ENCODE measurements around the gene ANKRD33B. TPM values are rescaled to one million over a fixed set of nuclear protein-coding genes. Genes with fewer than 3 reads are reported as not detected.
"Not testable (repeated sequence)": the region's sequence is repeated elsewhere in the genome, so short reads cannot be mapped to it uniquely, and the experiment has no call there.

The ANKRD33B gene
- total RNA-seq, 1 donor = 10.8 TPM

DNA sequence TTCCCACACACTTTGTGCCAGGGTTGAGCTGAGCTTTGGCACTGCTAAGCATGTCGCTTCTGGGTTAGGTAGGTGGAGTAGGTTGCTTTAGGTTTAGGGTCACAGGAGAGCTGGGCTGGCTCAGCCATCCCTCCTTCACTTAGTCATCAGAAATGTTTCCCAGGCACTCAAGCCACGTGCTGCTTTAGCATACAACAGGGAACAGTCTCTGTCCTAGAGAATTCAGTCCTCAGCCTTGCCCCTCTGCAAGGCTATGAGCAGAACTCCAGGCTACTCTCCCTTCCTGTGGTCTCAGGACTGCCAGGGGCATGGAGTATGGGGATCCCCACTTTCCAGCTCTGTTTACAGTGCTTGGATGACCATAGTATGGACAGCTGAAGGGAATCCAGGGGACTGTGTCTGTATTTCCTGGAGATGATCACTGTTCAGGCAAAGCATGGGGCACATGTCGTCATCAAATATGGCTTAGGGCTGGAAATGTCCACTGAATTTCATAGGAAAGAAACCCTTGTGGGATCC, 7.5 kb upstream of the ANKRD33B start:
- no peak for DNase-seq (ENCODE audit: low read depth in 2 of 3, low spot score in 2 of 3)

DNA sequence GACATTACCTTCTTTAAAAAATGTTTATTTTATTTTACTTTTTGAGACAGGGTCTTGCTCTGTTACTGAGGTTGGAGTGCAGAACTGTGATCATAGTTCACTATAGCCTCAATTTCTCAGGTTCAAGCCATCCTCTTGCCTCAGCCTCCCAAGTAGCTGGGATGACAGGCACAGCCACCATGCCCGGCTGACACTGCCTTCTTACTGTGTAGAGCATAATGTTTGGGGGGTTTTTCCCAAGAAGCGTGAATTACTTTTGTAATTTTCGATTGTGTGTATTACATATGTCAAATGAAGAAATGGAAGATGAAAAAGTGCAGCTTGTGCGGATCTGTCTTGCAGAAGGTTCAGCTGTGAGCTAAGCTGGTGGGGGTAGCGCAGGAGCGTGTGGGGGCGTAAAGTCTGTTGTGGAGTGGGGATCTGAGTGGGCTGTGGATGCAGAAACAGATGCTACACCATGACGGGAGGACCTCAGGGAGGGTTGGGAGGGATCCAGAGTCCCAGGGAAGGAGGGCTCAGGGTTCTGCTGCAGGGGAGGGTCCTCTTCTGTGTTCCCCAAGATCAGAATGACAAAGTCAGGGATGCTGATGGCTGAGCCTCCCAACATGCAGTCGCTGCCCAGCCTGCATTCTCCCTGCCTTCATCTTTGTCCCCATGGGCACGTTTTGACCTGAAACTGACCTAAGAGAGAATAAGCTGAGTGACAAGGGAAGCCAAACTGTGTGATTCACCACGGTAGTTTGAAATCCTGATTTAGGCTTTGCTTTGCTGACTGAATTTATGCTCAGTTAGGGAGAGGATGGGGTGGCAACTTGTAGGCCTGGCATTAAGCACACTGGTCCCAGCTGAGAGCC, 6.8 kb upstream of the ANKRD33B start:
- DNase-seq (ENCODE audit: low read depth in 2 of 3, low spot score in 2 of 3) = no peak

DNA sequence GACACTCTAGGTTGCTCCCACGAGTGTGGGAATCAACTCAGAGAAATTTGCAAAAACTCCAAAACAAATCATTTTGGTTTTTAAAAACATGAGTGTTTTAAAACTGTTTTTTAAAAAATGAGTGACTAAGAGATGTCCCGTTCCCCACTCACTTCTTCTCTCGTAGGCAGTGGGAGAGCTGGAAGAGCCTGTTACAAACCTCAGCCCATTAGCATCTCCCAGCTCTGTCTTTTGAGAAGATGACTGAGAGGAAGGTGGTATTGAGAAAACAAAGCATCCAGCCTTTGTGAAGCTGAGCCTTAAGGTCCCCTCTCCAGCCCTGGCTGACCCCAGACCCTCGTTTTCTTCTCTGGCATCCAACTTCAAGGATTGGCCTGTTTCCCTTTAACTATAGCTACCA, 4.7 kb upstream of the ANKRD33B start:
- DNase-seq (ENCODE audit: low read depth in 2 of 3, low spot score in 2 of 3) = no peak

DNA sequence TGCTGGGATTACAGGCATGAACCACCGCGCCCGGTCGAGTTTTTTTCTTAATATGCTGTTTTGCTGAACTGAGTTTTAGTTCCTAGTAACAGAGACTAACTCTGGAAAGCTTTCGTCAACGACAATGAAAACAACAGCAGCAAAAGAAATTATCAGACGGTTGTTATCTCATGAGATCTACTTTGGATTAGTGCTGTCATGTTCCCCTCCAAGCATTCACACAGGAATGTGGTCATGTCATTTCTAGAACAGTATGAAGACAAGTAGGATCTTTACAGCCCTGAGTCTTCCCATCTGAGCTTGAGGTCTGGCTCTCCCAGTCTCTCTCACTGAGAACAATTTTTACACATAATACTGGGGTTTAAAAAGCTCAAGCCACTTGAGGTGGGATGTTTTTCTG, 4.0 kb upstream of the ANKRD33B start:
- no peak for DNase-seq (ENCODE audit: low read depth in 2 of 3, low spot score in 2 of 3)

DNA sequence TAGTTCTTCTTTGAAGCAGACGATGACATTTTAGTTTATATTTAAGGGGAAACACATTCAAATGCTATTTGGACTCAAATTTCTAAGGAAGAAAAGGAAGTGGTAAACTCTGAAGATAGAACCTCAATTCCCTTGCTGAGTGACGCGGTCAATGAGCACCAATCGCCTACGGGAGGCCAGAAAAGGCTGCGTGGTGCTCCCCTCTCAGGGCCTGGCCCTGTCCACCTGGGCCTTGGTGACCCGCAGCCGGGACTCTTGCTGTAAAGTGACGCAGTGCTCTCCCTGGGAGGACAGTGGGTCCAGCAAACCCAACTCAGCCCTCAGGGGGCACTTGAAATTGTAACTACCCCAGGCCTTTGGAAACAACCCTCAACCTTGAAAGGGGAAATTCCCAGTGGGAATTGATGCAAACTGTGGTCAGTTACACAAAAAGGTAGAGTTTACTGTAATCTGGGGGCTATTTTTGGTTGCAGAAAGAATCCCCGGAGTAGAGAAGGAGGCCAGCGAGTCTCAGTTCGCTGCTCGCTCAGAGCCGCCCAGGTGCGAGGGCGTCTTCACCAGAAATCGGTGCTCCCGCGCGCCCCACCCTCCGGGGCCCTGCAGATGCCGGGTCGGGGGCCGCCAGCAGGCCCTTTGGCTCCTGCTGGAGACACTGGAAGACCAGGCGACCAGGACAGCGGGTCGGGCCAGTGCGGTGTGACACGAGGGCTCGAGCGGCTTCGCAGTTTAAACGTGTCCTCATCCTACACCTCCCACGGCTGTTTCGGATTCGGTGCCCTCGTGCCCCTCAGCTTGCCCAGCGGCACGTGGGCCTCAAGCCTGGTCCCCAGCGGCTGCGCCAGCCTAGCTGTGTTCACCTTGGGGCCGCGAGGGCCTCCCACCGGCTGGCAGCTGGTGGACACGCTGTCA, 1.4 kb upstream of the ANKRD33B start:
- peak in 1 of 3 donors; percentile 48 for DNase-seq (ENCODE audit: low read depth in 2 of 3, low spot score in 2 of 3)

DNA sequence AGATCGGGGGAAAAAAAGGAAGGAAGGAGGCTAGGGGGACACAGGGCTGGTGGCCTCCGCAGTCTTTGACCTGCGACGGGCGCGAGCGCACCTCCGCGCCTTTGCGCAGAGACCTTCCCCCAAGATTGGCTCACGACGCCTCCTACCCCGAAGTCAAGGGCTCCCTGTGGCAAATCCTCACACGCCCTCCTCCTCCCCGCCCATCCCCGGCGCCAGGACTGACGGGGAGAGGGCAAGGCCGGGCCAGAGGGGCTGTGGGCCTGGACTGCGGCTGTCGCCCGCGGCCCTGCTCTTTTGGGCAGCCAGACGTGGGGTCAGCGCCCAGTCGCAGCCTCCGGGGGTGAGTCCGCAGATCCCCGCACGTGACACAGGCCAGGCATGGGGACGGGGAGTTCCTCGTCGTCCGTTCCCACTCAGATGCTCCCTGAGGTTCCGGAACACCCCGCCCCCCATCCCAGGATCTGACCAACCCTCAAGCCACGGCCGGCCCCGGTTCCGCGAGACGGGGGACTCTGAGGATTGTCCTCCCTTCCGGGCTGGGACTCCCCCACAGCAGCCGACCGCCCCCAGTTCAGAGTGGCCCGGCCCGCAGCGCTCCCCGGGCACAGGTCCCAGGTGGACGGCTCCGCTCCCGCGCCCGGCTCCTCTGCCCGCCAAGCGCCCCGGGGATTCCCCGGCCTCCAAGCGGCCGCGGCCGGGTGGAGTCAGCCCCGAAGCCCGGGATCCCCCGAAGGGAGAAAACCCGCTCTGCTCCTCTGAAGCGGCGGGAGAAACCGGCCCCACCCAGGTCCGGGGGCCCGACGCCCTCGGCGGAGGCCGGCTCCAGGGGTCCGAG, 543 bp upstream of the ANKRD33B start:
- DNase-seq (ENCODE audit: low read depth in 2 of 3, low spot score in 2 of 3) = peak in 2 of 3 donors; percentile 45 to 58

DNA sequence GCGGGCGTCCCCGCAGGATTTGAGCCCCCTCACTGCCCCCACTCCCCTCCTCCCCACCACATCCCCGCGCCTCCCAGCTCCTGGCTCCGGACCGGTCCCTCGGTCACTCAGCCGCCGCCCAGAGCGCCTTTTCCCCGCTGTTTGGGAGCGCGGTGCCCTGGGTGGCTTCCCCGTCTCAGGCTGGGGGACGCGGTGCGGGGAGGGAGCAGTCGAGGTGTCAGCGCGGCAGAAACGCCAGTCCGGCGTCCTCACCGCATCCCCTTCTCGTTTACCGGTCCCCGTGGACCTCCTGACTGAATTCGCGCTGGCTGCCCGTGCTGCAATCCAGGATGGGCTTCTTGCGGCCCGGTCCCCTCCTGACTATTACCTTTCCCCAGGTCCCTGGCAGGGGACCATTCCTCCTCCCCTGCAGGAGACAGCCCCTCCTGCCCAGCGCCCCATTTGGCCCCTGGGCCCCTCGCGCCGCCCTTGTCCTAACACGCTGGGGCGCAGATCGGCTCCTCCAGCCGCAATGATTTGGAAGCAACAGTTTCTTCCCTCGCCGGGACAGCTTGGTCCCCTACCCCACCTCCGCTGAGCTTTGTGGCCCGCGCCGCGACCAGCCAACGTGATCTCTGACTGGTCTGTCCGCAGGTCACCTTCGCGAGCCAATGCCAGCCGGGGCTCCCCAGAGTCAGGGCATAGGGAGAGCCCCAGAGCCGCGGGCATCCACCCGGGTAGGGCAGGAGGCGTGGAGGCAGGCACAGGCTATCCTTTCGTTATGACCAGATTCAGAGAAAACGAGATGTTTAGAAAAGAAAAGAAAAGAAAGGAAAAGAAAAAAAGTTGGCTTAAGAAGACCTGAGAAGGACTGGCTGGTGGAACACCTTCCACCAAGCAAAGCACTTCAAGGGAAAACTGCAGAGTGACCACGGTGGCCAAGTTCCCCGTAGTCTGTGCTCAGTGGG, 1.2 kb downstream of the ANKRD33B start:
- DNase-seq (ENCODE audit: low read depth in 2 of 3, low spot score in 2 of 3) = no peak

DNA sequence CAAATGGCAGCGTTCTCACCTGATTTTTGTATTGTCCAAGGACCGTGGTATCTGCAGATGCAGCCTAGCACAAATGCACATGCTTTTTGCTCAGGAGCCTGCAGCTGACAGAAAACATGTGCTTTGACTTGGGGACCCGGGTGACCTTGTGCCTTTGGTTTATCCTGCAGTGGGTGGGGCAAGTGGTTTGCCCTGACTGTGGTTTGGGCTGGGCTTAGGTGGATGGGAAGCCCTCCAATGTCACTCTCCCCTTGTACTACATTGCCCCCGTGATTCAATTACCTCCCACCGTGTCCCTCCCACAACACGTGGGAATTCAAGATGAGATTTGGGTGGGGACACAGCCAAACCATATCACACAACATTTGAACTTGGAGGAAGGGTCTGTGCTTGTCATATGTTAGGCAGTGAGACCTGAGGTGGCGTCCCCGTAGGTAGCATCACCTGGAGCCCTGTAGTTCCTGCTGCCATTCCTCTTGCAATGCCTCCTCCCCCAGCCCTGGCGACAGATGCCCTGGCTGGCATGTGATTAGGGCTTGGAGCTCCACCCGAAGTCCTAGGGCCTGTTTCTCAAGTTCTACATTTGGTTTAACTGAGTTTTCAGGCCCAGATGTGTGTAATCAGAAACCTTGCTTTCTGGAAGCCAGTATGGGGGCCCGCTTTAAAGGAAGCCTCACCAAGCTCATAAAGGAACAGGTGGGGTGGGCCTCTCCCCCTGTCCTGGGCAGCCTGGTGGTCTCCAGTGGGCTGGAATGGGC, 2.1 kb downstream of the ANKRD33B start:
- peak in 1 of 3 donors; percentile 25 for DNase-seq (ENCODE audit: low read depth in 2 of 3, low spot score in 2 of 3)

DNA sequence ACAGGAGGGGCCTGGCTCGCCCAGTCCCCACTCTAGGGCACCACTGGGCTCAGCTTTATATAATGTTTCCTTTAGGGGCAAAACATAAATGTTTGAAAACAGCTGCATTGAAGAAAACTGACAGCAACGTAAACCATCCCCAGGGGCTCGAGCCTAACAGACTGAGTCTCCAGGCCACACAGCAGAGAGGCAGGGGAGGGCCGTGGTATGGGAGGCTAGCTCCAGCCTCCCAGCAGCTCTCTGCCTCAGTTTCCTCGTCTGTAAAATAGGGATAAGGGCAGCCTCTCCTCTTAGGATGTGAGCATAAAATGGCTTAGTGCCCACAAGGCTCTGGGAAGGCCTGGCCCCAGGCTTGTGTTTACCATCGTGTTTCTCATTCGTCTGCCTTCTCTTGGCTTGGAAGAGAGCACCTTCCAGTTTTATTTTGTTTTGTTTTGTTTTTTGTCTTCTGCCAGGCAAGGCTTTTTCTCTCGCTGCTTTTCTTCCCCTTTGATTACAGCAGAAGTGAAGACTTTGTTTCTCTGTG, 2.7 kb downstream of the ANKRD33B start:
- no peak for DNase-seq (ENCODE audit: low read depth in 2 of 3, low spot score in 2 of 3)

DNA sequence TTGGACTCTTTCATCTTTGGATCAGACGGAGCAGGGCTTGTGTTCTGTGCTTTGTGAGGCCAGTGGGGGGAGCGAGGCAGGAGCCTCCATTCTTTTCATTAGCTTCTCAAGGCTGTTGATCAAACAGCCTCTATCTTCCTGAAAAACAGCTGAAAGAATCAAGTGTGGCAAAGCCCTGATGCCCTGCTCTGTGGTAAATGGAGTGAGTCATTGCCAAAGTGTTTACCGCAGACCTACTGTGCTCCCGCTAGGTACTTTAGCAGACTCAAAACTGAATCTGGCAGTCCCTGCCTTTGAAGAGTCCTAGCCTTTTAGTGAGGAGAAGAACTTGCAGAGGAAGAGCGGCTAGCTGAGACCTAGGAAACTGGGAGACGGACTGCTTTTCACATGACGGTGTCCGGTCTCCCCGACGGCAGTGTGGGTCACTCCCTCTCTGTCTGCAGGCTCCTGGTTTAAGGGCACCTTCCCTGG, 3.3 kb downstream of the ANKRD33B start:
- DNase-seq (ENCODE audit: low read depth in 2 of 3, low spot score in 2 of 3) = no peak

DNA sequence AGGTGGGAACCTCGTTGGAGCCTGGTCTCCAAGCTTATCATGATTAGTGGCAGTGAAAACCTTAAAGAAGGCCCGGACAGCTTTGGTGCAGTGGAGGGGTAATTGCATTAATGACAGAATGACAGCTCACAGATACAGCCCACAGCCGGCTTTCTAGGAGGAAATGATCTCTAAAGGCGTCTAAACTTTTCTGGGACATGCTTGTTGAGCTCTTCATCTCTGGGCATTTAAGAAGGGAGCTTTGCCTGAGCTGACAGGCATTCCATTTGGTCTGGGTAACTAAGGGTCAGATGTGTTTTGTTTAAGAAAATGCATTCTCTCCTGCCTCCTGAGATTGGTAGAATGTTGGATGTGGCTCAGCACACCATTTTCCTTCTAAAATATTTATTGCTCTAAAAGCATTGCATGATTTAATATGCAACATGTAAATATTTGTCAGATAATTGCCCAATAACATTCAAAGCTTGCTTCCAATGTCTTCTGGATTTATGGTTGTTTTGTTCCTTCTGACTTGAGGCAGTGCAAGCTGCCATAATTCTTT, 4.0 kb downstream of the ANKRD33B start:
- no peak for DNase-seq (ENCODE audit: low read depth in 2 of 3, low spot score in 2 of 3)

DNA sequence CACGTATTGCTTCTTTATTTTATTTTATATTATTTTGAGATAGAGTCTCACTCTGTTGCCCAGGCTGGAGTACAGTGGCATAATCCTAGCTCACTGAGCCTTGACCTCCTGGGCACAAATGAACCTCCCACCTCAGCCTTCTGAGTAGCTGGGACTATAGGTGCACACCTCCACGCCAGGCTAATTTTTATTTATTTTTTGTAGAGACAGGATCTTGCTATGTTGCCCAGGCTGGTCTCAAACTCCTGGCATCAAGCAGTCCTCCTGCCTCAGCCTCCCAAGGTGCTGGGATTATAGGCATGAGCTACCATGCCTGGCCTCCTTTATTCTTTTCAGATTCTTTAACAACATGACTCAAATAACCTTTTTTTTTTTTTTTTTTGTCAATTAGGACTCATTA, 6.7 kb downstream of the ANKRD33B start:
- not testable (repeated sequence) for DNase-seq (ENCODE audit: low read depth in 2 of 3, low spot score in 2 of 3)

DNA sequence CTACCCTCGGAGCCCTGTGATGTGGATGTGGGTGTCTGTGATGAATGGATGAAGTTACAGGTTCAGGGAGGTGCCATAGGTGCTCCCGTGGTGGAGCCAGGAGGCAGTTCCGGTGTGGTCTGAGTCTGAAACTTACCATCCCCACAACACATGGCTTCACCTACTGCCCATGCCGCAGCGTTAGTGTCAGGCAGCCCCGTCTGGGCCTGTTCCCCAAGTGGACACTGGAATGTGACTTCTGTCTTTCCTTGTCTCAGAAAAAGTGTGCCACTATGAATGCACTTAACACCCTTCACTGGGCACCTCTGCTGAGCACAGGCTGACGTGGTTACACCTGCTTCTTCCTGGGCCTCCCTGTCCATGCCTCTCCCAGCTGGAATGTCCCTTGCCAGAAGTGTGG, 8.6 kb downstream of the ANKRD33B start:
- DNase-seq (ENCODE audit: low read depth in 2 of 3, low spot score in 2 of 3) = no peak

DNA sequence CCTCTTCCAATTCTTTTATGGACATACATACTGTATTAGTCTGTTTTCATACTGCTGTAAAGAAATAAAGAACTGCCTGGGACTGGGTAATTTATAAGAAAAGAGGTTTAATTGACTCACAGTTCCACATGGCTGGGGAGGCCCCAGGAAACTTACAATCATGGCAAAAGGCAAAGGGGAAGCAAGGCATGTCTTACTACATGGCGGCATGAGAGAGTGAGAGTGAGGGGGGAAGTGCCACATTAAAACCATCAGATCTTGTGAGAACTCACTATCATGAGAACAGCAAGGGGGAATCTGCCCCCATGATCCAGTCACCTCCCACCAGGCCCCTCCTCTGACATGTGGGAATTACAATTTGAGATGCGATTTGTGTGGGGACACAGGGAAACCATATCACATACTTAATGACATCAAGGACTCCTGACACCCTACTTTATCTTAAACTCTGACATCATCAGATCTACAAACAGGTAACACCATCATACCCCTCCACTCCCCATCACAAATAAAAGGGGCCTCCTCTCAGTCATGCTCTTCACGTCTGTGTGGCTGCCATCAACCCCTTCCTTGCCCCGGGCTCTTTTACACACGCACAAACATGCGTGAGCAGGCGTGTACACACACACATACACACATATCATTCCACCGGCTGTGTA, 9.7 kb downstream of the ANKRD33B start:
- no peak for DNase-seq (ENCODE audit: low read depth in 2 of 3, low spot score in 2 of 3)

DNA sequence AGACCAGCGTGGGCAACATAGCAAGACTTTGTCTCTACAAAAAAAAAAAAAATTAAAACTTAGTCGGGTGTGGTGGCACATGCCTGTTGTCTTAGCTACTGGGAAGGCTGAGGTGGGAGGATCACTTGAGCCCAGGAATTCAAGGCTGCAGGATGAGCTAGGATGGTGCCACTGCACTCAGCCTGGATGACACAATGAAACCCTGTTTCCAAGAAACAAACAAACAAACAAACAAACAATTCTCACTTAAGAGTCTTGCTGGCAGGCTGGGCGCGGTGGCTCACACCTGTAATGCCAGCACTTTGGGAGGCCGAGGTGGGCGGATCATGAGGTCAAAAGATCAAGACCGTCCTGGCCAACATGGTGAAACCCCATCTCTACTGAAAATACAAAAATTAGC, 11.0 kb downstream of the ANKRD33B start:
- not testable (repeated sequence) for DNase-seq (ENCODE audit: low read depth in 2 of 3, low spot score in 2 of 3)

DNA sequence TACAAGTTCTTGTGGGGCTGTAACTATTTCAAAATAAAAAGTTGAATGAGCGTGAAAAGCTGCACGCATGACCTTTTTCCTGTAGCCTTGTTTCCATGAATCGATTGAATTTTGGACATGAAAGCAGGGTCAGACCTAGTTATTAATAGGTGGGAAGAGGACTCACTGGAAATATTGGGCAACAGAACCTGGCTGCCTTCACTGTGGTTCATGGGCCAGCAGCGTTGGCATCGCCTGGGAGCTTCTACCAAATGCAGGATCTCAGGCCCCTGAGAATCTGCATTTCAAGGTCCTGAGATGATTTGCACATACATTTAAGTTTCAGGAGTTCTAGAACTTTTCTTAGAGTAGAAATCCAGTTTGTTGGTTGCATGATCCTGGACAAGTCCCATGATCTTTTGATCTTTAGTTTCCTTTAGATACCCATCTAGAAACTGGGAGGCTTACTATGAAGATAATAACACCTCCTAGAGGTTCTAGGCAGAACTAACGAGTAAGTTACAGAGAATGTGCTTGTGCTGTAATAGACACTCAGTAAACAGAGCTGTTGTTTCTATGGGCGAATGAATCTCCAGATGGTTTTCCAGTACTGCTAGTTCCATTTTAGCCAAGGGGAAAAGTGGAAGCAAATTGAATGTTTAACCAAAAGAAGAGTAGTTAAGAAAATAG, 12.4 kb downstream of the ANKRD33B start:
- no peak for DNase-seq (ENCODE audit: low read depth in 2 of 3, low spot score in 2 of 3)

DNA sequence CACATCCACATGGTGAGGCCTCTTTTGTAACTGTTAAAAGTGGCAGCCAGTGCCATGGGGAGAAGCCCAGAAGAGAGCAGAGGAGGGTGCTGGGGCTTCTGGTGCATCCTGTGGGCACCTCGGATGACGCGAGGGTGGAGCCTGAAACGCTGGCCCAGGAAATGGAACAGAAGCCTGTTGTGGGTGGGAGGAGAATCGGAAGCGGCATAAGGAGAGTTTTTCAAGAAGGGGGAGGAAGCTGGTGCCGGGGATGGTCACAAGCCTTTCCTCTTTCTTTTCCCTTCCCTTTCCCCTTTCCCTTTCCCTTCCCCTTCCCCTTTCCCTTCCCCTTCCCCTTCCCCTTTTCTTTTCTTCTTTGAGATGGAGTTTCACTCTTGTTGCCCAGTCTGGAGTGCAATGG, 12.9 kb downstream of the ANKRD33B start:
- no peak for DNase-seq (ENCODE audit: low read depth in 2 of 3, low spot score in 2 of 3)

All from hematopoietic multipotent progenitor cell (in vitro differentiated cells).